Breast epithelium (tissue), 4 donors: Measurements from ENCODE around the gene HDDC2. TPM values are rescaled to one million over a fixed set of nuclear protein-coding genes. Genes with fewer than 3 reads are reported as not detected.

Experiments
- DNase-seq, 2 donors: peaks; one replicate each; pipeline ENCODE4 v3.0.0-alpha.2; 2019; ENCODE audit warnings: low spot score in 2 of 2
- H3K27ac ChIP-seq, 2 donors: fragments of 200-600 bp; sonication (generic) in 1 of 2; one replicate each; pipeline ENCODE4 v1.5.1; 2016 to 2019; ENCODE audit warnings: mild to moderate bottlenecking in 1 of 2
- H3K27me3 ChIP-seq, 2 donors: fragments of 200-600 bp; sonication (generic) in 1 of 2; one replicate each; pipeline versions ENCODE4 v1.5.1 to v1.6.0; 2017 to 2019; ENCODE audit warnings: control low read depth in 1 of 2, mild to moderate bottlenecking in 1 of 2
- H3K36me3 ChIP-seq: fragments of 200-600 bp; one replicate; pipeline ENCODE4 v1.5.1; 2019
- H3K4me1 ChIP-seq, 2 donors: fragments of 200-600 bp; sonication (generic); one replicate each; pipeline ENCODE4 v1.5.1; 2016 to 2019; ENCODE audit warnings: control low read depth in 1 of 2
- H3K4me3 ChIP-seq, 3 donors: fragments of 200-600 bp; sonication (generic); 1 replicate in 2 of 3; 2 replicates in 1 of 3; pipeline ENCODE4 v1.5.1; 2016 to 2019; ENCODE audit warnings: mild to moderate bottlenecking in 3 of 3, moderate library complexity in 2 of 3
- H3K9me3 ChIP-seq, 2 donors: fragments of 200-600 bp; sonication (generic) in 1 of 2; one replicate each; pipeline ENCODE4 v1.5.1; 2016 to 2019; ENCODE audit warnings: control low read depth in 1 of 2
- CTCF ChIP-seq, 3 donors: fragments of 450-650 bp; IDR thresholded peaks; one replicate each; pipeline ENCODE4 v1.5.1; 2016 to 2017; ENCODE audit warnings: antibody characterized with exemption in 3 of 3, mild to moderate bottlenecking in 3 of 3, moderate library complexity in 3 of 3
- POLR2A ChIP-seq: fragments of 450-650 bp; IDR thresholded peaks from one replicate; pipeline ENCODE4 v1.6.1; 2016; ENCODE audit warnings: antibody characterized with exemption, mild to moderate bottlenecking, moderate library complexity
- POLR2AphosphoS5 ChIP-seq, 3 donors: sonication (generic); formaldehyde crosslinking; IDR thresholded peaks; one replicate each; pipeline ENCODE4 v1.6.1; 2017; ENCODE audit warnings: antibody characterized with exemption in 3 of 3
- intact Hi-C: fragments of 100-400 bp; cut with DNase I; formaldehyde crosslinking; loops from one replicate; pipeline ENCODE4 v1.15.1; 2023; ENCODE audit warnings: low total_unique reads
- total RNA-seq, 3 donors: library from RNA; depleted of rRNA; stranded (reverse); fragments of >200 nt; gene quantifications; one replicate each; pipeline ENCODE4 v1.1.0, GENCODE V29; 2016

Gene HDDC2
- total RNA-seq, 3 donors from 2014 or later, result 60.6 to 96.2 (median 88.1) TPM

DNA sequence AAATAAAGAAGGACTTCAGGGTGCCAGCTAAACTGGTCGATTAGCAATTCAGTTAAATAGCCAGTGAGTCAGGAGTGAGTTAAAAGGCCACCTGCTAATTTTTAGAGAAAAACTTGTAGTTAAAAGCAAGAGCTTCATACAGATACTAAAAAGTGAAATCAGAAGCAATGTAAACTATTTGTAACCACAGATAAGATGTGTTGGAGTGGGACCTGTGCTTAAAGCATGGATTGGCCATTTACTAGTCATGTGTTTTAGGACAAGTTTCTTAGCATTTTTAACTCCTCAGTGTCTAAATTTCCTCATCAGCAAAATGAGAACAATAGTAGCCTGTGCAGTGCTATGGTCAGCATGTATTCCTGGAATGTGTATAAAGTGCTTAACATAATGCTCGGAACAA lies 23.8 kb upstream of the HDDC2 start:
- no peaks in the 10 kb centered on the region for H3K4me1 ChIP-seq
- intact Hi-C loops, result no loop called here
- H3K4me3 ChIP-seq, result no peak overlapping the region
- no peaks in the 10 kb centered on the region for H3K36me3 ChIP-seq
- H3K27ac ChIP-seq, result no peak overlapping the region
- TF ChIP-seq POLR2AphosphoS5 (IDR thresholded peaks at IDR 0.05) (no peak), CTCF (IDR thresholded peaks at IDR 0.05) (no peak), POLR2A (no peak)
- no peak for DNase-seq
- H3K27me3 ChIP-seq, result no peaks in the 10 kb centered on the region
- no peaks in the 10 kb centered on the region for H3K9me3 ChIP-seq

GRCh38 chr6:125323376-125323775 lies 21.6 kb upstream of the HDDC2 start:
- intact Hi-C loops, result no loop called here
- Histone ChIP-seq H3K4me1 (no peaks in the 10 kb centered on the region), H3K36me3 (no peaks in the 10 kb centered on the region), H3K27ac (no peak overlapping the region), H3K4me3 (no peak overlapping the region), H3K27me3 (no peaks in the 10 kb centered on the region), H3K9me3 (no peaks in the 10 kb centered on the region)
- no peak for TF ChIP-seq CTCF (IDR thresholded peaks at IDR 0.05)
- no peak for TF ChIP-seq POLR2AphosphoS5 (IDR thresholded peaks at IDR 0.05)
- DNase-seq, result no peak

DNA sequence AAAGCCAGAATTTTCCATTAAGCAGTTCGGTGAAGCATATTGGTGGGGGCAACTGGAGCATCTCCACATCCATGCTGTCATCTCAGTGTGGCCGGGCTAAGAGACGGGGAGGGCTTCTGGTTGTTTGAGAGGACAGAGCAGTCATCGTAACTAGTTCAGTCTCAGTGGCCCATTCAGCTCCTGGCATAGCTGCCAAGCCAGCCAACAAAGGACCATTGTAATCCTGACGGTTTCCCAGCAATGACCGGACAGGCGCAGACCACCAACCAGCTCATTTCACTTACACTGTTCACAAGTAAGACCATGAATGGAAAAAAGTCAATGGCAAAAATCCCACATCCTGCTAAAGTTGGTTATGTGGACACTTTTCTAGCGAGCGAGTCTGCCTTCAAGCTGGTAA lies 14.9 kb upstream of the HDDC2 start:
- no peak for TF ChIP-seq POLR2AphosphoS5 (IDR thresholded peaks at IDR 0.05)
- TF ChIP-seq CTCF (IDR thresholded peaks at IDR 0.05), result no peak
- Histone ChIP-seq H3K4me3 (peak overlapping the region in 1 of 3 donors; percentile 28), H3K4me1 (no peaks in the 10 kb centered on the region), H3K36me3 (no peaks in the 10 kb centered on the region), H3K27ac (peak overlapping the region in 1 of 2 donors; percentile 17), H3K9me3 (no peaks in the 10 kb centered on the region), H3K27me3 (no peaks in the 10 kb centered on the region)
- intact Hi-C loops, result no loop called here
- DNase-seq, result peak in 1 of 2 donors; percentile 57

DNA sequence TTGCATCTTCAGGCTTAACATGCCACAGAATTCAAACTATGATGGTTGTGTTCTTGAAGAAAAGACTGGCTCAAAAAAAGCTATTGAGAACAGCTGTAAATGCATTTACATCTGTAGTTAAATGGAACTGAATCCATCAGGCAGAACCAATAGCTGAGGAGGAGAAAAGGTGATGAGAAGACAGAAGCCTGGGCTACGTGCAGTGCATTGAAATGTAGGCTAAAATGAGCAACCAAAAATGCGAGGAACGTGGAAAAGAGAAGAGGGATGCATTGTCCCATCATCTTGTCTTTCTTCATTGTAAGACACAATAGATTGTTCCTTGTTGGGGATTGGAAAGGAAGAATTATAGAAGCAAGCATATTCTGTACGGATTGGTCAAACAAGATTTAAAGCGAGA lies 13.8 kb upstream of the HDDC2 start:
- Histone ChIP-seq H3K9me3 (no peaks in the 10 kb centered on the region), H3K36me3 (no peaks in the 10 kb centered on the region), H3K27ac (no peak overlapping the region), H3K27me3 (no peaks in the 10 kb centered on the region), H3K4me1 (no peaks in the 10 kb centered on the region), H3K4me3 (no peak overlapping the region)
- intact Hi-C loops, result no loop called here
- no peak for DNase-seq
- no peak for TF ChIP-seq CTCF (IDR thresholded peaks at IDR 0.05)
- no peak for TF ChIP-seq POLR2A
- TF ChIP-seq POLR2AphosphoS5 (IDR thresholded peaks at IDR 0.05), result no peak

GRCh38 chr6:125314009-125314581 lies 12.3 kb upstream of the HDDC2 start:
- peak; percentile 53 to 59 for DNase-seq
- Histone ChIP-seq H3K9me3 (no peaks in the 10 kb centered on the region), H3K27ac (no peak overlapping the region)

More at GRCh38 chr6:125314009-125314581, 12.3 kb upstream of the HDDC2 start:
- no peak for TF ChIP-seq POLR2A
- TF ChIP-seq CTCF (IDR thresholded peaks at IDR 0.05), result peak; percentile 72 to 84 (median 78)
- peak in 1 of 3 donors; percentile 23 for TF ChIP-seq POLR2AphosphoS5 (IDR thresholded peaks at IDR 0.05)
- no peaks in the 10 kb centered on the region for H3K36me3 ChIP-seq
- intact Hi-C loops, result no loop called here
- H3K4me1 ChIP-seq, result no peaks in the 10 kb centered on the region
- no peak overlapping the region for H3K4me3 ChIP-seq
- H3K27me3 ChIP-seq, result no peaks in the 10 kb centered on the region
